MCF 10A (cell line): ENCODE results near the gene CACNA2D4. TPM values are rescaled to one million over a fixed set of nuclear protein-coding genes. Genes with fewer than 3 reads are reported as not detected.
A peak's percentile ranks its signal among the peaks of the same experiment; 100 is the strongest.

Experiments
- BruUV-seq: library from RNA; stranded (reverse); fragments of 400-500 nt; replicated peaks from 2 replicates; lab custom pipeline; 2021; lab: Mats Ljungman, UMichigan
- CTCF ChIA-PET: fragments of 300-600 bp; sonication (Branson Sonifier 250); formaldehyde crosslinking; extraction: SDS; loops from one replicate; lab custom pipeline; 2021; ENCODE audit warnings: antibody characterized with exemption, inconsistent platforms; lab: Yijun Ruan, JAX
- POLR2A ChIA-PET: fragments of 300-600, 350-650 bp; sonication (Branson Sonifier 250); formaldehyde crosslinking; extraction: SDS; loops from one replicate; lab custom pipeline; 2020; ENCODE audit warnings: antibody characterized with exemption, inconsistent platforms; lab: Yijun Ruan, JAX
- DNase-seq: peaks from one replicate; pipeline ENCODE4 v3.0.0-alpha.2; 2018; ENCODE audit not compliant: unreplicated experiment
- H3K27ac Mint-ChIP-seq: one replicate; pipeline ENCODE4 v1.8.0; 2022; ENCODE audit warnings: mild to moderate bottlenecking, low read depth, mixed read lengths; ENCODE audit not compliant: unreplicated experiment
- H3K27me3 Mint-ChIP-seq: one replicate; pipeline ENCODE4 v1.8.0; 2022; ENCODE audit warnings: mixed read lengths; ENCODE audit not compliant: insufficient read depth, unreplicated experiment
- H3K36me3 Mint-ChIP-seq: one replicate; pipeline ENCODE4 v1.8.0; 2022; ENCODE audit warnings: mild to moderate bottlenecking, moderate library complexity, mixed read lengths; ENCODE audit not compliant: insufficient read depth, unreplicated experiment
- H3K4me1 Mint-ChIP-seq: one replicate; pipeline ENCODE4 v1.8.0; 2022; ENCODE audit warnings: mixed read lengths; ENCODE audit not compliant: insufficient read depth, unreplicated experiment
- H3K4me3 Mint-ChIP-seq: one replicate; pipeline ENCODE4 v1.8.0; 2022; ENCODE audit warnings: mild to moderate bottlenecking, moderate library complexity, mixed read lengths; ENCODE audit not compliant: unreplicated experiment
- H3K9me3 Mint-ChIP-seq: one replicate; pipeline ENCODE4 v1.8.0; 2022; ENCODE audit warnings: mixed read lengths; ENCODE audit not compliant: unreplicated experiment
- intact Hi-C: fragments of 100-400 bp; cut with micrococcal nuclease; formaldehyde crosslinking; loops from 2 replicates; pipeline ENCODE4 v1.14.1; 2022
- total RNA-seq: library from RNA; stranded (reverse); gene quantifications from 2 replicates; pipeline ENCODE4 v1.2.3, GENCODE V29; 2022
- TF ChIP-seq, protein P1 (sequence below): fragments of 200-600 bp; IDR thresholded peaks from one replicate; pipeline ENCODE4 v1.8.0; 2022; ENCODE audit warnings: antibody characterized with exemption, mild to moderate bottlenecking; ENCODE audit not compliant: unreplicated experiment

CACNA2D4 gene
- total RNA-seq, 1 experiment from 2014 or later = not detected

DNA sequence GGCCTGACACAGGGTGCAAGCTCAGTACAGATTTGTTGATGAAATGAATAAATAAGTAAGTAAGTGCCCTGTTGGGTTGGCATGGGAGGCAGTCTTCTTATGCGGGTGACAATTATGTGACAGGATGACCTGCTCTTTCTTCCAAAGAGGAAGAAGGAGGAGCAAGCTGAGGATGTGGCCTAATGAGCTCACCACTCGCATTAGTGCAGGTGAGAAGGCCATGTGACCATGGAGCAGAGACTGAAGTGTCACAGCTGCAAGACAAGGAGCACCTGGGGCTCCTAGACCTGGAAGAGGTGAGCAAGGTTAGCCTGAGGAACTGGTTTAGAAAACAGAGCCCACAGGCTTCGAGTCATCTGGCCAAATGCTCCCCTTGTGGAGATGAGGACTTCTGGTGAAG lies 63.2 kb downstream of the CACNA2D4 start:
- no peak overlapping the region for H3K27ac Mint-ChIP-seq
- no TSS peak for BruUV-seq
- no peaks in the 10 kb centered on the region for H3K36me3 Mint-ChIP-seq
- CTCF ChIA-PET = interaction anchor here (0.5 to 1.4 kb wide), 2 partner anchors 15 to 727 kb away, joined by 3 read pairs; no protein-coding TSS in a partner anchor
- H3K27me3 Mint-ChIP-seq = no peaks in the 10 kb centered on the region
- peaks cover 14% of the 10 kb centered on the region for H3K4me1 Mint-ChIP-seq
- TF ChIP-seq, protein P1, sequence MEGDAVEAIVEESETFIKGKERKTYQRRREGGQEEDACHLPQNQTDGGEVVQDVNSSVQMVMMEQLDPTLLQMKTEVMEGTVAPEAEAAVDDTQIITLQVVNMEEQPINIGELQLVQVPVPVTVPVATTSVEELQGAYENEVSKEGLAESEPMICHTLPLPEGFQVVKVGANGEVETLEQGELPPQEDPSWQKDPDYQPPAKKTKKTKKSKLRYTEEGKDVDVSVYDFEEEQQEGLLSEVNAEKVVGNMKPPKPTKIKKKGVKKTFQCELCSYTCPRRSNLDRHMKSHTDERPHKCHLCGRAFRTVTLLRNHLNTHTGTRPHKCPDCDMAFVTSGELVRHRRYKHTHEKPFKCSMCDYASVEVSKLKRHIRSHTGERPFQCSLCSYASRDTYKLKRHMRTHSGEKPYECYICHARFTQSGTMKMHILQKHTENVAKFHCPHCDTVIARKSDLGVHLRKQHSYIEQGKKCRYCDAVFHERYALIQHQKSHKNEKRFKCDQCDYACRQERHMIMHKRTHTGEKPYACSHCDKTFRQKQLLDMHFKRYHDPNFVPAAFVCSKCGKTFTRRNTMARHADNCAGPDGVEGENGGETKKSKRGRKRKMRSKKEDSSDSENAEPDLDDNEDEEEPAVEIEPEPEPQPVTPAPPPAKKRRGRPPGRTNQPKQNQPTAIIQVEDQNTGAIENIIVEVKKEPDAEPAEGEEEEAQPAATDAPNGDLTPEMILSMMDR = no peak
- DNase-seq = no peak
- no peaks in the 10 kb centered on the region for H3K9me3 Mint-ChIP-seq
- H3K4me3 Mint-ChIP-seq = no peak overlapping the region
- intact Hi-C loops = no loop called here
- POLR2A ChIA-PET = no interaction called here

DNA sequence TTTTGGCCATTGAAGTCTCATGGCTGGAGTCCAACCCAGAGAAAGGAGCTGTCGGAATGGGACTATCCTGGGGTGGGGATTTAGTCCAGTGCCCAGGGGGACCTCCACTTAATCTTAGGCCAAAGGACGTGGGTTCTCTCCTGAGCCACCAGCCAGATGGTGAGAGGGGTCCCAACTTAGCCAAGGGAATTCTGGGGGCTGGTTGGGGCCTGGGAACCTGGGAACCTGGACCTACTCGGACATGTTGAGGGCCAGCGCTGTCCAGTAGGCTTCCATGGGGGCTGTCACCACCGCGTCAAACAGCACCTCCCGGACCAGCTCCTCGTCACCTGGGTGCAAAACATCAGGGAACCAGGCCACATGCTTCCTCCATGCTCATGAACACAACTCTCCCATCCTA lies 64.7 kb downstream of the CACNA2D4 start:
- Mint-ChIP-seq H3K36me3 (no peaks in the 10 kb centered on the region), H3K9me3 (no peaks in the 10 kb centered on the region), H3K4me3 (no peak overlapping the region), H3K27me3 (no peaks in the 10 kb centered on the region), H3K27ac (no peak overlapping the region), H3K4me1 (peaks cover 9% of the 10 kb centered on the region)
- ChIA-PET POLR2A (no interaction called here), CTCF (no interaction called here)
- BruUV-seq = no TSS peak
- no peak for DNase-seq
- intact Hi-C loops = no loop called here
- TF ChIP-seq, protein P1 = no peak

DNA sequence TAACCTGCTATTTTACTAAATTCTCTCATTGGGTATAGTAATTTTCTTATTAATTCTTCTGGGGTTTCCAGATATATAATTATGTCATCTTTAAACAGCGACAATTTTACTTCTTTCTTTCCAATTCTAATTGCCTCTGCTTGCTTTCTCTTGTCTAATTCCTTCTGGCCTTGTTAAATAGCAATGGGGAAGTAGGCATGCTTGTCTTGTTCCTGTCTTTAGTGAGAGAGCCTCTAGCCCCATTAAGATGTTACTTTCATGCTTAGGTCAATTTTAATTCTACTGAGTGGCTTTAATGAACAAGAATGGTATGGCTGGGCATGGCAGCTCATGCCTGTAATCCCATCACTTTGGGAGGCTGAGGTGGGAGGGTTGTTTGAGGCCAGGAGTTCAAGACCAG lies 66.4 kb downstream of the CACNA2D4 start:
- peaks cover 9% of the 10 kb centered on the region for H3K4me1 Mint-ChIP-seq
- TF ChIP-seq, protein P1 = no peak
- H3K27ac Mint-ChIP-seq = no peak overlapping the region
- ChIA-PET CTCF (no interaction called here), POLR2A (no interaction called here)
- no peaks in the 10 kb centered on the region for H3K36me3 Mint-ChIP-seq
- intact Hi-C loops = no loop called here
- no peaks in the 10 kb centered on the region for H3K9me3 Mint-ChIP-seq
- no peak for DNase-seq
- no peak overlapping the region for H3K4me3 Mint-ChIP-seq
- H3K27me3 Mint-ChIP-seq = peaks cover 3% of the 10 kb centered on the region
- no TSS peak for BruUV-seq

DNA sequence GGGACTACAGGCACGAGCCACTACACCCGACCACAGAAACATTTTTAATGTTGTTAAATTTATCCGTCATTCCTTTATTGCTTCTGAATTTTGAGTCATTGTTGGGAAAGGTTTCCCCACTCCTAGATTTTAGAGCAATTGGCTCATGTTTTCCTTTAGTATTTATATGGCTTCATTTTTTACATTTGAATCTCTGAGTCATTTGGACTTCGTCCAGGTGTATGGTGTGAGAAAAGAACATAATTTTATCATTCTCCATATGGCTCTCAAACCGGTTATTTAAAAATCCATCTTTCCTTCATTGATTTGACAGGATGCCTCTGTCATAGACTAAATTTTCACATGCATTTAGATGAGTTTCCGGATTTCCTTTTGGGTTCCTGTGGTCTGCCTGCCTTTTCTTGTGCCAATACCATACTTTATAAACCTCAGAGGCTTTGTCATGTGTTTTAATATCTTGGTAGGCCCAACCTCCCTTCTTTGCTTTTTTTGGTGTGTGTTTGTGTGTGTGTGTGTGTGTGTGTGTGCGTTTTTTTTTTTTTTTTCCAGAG lies 67.2 kb downstream of the CACNA2D4 start:
- DNase-seq = peak; percentile 89
- peaks cover 9% of the 10 kb centered on the region for H3K4me1 Mint-ChIP-seq
- CTCF ChIA-PET = no interaction called here
- H3K4me3 Mint-ChIP-seq = no peak overlapping the region
- H3K36me3 Mint-ChIP-seq = no peaks in the 10 kb centered on the region
- no TSS peak for BruUV-seq
- peaks cover 11% of the 10 kb centered on the region for H3K27me3 Mint-ChIP-seq
- TF ChIP-seq, protein P1 = no peak
- peak overlapping the region; percentile 5 for H3K27ac Mint-ChIP-seq
- intact Hi-C loops = no loop called here
- H3K9me3 Mint-ChIP-seq = no peaks in the 10 kb centered on the region
- POLR2A ChIA-PET = no interaction called here
